Smooth muscle cell of the brain vasculature (primary cell): Measurements from ENCODE around the gene CRYGN.

Source experiments
- DNase-seq: peaks from one replicate; pipeline ENCODE4 v3.0.0-alpha.2; 2012; ENCODE audit warnings: low read depth, low spot score

CRYGN gene

DNA sequence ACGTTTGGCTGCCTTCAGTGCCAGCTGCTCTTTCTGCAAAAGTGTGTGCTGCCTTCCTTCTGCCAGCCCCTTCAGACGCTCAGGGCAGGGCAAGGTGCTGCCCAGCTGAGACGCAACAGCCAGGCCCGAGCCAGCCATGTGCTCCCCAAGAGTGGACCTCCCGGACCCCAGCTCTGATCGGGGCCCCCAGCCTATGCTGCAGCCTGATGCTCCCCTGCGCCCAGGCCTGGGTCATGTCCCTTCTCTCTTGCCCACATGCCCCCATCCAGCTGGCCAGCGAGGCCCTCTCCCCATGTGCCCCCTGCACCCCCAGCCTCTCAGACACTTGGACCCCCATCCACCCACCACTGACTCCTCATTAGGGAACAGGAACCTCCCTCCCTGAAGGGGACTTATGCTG lies 47.9 kb downstream of the CRYGN start:
- no peak for DNase-seq

- no peak for DNase-seq
Measured at GRCh38 chr7:151391358-151391730, 48.6 kb downstream of the CRYGN start.

GRCh38 chr7:151390598-151391357 lies 49.2 kb downstream of the CRYGN start:
- no peak for DNase-seq

DNA sequence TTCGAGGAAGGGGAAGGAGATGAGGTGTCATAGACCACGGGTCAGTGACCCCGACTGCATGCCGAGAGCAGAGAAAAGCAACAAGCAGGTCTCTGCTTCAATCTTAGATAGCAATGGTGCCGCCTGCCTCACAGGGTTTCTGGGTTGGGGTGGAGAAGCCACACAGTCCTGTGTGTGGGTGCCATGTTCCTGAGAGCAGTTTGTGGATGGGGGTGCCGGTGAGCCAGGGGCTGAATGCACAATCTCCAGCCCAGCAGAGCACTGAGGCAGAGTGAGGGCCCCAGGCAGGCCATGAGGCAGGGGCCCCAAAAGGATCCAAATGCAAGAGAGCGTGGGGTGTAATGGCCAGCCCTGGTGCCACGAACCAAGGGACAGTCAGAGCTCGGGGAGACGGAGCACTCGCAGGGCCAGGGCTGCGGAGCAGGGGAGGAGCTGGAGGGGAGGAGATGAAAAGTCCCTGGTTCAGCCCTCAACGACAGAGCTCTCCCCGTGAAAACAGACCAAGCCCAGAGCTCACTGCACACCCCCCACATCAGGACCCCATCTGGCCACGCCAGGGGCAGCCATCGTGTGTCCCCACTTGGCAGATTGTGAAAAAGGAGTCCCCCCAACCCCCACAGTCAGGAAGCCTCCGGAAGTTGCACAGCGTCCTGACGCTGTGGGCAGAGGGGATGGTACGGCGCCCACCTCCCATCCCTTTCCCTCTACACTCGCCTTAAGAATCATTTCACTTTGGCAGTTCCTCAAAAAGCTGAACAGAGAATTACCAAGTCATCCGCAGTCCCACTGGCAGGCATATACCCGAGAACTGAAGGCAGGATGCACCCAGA lies 50.0 kb downstream of the CRYGN start:
- DNase-seq, result no peak

DNA sequence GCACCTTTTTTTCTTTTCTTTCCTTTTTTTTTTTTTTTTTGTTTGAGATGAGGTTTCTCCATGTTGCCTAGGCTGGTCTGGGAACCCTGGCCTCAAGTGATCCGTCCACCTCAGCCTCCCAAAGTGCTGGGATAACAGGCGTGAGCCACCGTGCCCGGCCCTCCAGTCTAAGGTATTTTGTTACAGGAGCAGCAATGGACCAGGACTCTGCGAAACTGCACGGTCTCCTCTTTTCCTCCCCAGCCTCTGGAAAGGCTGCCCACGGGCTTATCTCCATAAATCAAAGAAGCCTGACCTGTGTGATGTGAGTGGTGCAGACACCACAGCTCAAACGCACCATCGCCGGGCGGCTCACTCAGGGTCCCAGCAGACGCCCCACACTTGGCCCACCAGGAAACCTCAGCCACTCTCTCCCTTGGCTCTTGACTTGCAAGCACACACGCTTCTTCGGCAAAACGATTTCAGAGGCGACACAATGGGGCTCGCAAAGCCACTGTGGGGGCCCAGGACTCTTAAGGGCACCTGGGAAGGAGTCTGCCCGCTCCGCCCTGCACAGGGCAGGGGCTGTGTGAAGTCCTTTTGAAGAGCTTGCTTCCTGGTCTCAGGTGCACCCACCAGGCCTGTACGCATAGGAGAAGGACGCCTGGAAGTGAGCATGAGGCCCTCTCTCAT lies 50.7 kb downstream of the CRYGN start:
- DNase-seq, result no peak

DNA sequence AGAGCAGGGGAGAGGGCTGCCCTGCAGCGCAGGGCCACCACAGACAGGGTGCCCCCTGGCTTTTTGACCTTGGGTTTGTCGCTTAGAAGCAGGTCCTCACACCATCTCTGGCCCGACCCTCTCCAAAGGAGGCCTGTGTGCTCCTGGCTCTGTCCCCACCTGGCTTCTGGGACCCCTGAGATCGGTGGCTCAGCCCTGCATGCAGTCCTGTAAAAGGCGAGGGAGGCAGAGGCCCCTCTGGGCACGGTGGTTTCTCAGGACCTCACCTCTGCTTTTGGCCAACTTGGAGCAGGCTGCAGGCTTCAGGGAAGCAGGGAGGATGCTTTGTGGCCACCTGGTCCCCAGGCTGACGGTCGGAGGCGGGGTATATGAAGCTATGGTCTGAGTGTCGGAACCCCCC lies 51.5 kb downstream of the CRYGN start:
- no peak for DNase-seq

GRCh38 chr7:151388007-151388297 lies 52.0 kb downstream of the CRYGN start:
- no peak for DNase-seq

DNA sequence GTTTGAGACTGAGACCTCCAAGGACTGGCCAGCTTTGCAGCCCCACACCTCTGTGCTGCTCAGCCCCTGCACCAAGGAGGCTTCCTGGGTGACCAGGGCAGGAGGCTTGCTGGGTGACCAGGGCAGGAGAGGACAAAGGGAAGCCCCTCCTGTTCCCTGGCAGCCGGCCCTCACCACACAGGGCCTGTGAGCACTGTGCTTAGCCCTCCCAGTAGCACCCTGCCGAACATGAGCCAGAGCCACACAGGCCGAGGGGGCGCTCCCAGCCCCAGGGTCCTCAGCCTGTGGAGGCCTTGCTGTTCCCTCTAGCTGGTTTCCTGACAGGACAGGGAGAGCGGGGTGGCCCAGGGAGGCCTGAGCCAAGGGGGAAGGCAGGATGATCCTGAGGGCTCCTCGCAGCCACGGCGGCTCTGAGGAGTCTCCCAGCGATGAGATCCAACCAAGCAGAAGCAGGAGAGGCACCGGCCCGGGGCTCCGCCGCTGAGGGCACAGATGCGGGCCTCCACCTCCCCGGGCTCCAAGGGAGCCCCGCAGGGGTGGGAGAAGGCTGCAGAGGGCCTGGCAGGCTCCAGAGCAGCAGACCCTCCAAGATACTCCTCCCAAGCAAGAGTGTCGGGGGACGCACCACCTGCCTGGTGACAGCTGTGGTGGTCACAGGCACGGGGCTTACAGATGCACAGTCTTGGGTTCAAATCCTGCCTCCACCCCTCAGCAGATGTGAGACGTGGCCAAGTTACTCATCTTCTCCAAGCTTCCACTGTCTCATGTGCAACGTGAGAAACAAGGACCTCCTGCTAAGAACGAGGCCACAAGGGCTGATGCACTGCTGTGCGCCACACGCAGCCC lies 52.6 kb downstream of the CRYGN start:
- no peak for DNase-seq

GRCh38 chr7:151386301-151387160 lies 53.4 kb downstream of the CRYGN start:
- DNase-seq, result no peak

DNA sequence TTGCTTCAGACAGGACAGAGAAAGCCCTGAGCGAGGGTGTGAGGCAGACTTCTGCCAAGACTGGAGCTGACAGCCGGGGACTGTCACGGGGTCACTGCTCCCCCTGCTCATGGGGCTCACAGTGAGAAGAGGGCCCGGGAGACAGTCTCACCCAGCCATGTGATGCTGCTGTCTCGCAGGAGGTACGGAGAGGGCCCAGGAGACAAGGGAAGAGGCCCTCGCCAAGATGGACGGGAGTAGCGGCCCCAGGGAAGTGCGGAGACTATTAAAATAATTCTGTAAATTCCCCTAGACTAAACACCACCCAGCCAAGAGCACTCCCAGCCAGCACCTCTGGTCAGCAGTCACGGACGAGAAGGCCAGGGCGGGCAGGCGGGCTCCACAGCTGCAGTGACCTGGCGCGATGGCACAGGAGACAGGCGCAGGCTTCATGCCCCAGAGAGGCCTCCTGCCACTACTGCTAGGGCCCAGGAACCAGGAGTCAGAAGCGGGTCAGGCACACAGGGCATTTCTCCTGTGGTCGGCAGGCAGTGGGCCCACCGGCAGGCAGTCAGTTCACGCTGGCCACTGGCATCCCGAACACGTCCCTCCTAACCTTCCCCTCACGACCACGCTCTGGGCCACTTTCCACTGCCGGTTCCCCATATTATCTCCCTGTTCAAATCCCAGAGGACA lies 54.2 kb downstream of the CRYGN start:
- no peak for DNase-seq

GRCh38 chr7:151384776-151385625 lies 54.9 kb downstream of the CRYGN start:
- no peak for DNase-seq

GRCh38 chr7:151384352-151384697 lies 55.6 kb downstream of the CRYGN start:
- no peak for DNase-seq

- DNase-seq, result no peak
Measured at GRCh38 chr7:151383638-151384351, 56.1 kb downstream of the CRYGN start.

DNA sequence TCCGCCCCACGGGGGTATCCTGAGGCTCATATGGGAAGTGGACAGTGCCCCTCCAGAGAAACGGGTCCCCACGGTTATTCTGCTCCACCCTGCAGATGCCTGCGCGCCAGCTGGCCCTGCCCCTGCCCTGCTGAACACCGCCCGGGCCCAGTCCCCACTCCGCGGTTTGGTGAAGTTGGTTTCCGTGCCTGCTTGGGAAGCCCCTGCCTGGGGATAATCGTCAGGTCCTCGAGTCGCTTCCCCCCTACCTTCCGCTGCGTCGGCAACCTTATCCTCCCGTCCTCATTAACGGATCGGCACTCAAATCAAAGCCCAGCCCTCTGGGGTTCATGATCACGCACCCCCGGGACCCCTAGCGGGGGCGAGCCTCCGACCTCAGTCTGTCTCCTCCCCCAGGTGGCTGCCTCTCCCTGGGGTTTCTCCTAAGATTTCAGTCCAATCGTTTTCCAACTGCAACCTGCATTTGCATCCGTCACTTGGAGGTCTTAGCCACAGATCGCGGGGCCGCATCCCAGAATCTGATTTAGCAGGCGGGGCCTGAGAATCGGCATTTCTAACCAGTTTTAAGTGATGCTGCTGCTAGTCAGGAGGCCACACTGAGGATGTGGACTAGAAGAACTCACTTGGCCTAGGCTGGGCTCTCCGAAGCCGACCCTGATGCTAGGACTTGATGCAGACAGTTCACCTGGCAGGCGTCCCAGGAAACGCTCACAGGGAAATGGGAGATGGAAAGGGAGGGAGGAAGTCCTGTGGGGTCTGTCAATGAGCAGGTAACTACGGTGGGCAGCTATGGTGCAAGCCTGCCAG lies 57.7 kb downstream of the CRYGN start:
- no peak for DNase-seq

DNA sequence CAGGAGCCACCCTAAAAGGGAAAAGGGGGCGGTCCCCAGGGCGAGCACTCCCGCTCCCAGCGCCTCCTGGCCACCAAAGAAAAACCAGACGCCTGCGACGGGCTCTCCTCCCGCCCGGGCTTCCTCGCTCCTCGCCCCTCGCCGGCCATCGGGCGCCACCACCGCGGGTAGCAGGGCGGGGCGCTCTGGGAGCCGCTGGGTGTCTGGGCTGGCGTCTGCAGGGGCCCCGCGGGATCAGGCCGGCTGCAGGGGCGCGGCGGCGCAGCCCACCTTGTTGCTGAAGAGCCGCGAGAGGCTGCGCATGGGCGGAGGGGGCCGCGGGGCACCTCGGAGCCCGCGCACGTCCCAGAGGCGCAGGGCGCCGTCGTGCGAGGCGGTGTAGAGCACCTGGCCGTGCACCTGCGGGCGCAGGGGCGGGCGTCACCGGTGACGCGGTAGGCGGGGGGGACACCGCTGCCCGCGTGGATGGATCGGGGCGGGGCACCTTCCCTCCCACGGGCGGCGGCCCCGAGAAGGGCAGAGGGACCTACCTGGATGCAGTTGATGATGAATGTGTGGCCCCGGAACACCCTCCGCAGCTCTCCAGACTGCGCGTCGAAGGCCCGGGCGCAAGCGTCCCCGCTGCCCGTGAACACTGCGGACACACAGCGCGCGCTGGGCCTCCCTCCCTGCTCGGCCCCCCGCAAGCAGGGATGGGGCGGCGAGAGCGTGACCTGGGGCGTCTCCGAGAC lies 58.4 kb downstream of the CRYGN start:
- DNase-seq, result no peak

DNA sequence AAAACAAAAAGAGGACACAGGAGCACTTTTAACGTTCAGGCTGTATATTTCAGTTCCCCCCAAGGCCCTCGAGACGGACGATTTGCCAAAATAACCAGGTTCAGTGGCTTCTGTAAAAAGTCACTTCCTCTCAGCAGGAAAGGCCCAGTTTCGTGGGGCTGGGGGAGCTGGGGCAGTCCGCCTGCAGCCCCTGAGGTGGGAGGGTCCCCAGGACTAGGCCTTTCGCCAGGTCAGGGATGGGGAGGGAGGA lies 58.9 kb downstream of the CRYGN start:
- no peak for DNase-seq

DNA sequence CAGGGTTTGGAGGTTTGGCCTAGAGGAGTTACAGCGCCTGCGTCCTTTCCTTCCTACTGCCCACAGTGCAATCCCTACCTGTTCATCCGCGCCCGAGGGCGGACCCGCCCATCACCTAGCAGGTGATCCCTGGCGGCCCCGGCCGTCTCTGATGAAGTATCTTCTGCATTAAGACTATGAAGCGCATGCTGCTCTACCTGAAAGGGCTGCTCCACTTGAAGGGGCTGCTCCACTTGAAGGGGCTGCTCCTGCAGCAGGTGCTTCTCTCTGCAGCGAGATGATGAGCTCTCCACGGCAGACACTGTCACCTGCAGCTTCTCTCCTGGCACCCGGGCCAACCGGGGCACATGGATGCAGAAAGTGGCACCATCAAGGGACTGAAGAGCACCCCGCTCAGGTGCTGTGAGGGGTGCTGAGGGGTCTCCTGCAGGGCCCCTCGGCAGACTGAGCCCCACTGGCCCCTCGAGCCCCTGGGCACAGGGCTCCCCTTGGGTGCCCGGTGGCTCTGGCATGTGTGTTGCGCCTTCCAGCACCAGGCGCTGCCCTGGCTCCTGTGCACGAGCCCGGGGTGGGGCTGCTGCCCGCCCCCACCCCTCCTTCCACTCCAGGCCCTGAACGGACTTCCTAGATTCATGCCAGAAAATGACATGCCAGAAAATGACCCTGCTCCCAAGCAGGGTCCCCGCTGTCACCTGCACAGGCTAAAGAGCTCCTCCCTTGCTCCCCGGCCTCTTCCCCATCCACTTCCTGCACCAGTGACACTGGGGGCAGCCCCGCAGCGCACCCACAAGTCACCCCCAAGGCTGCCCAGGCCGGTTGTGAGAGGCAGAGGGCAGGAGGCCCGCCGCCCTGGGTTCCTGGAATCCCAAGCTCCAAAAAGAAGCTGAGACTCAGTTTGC lies 59.5 kb downstream of the CRYGN start:
- DNase-seq, result no peak
